Measurements from ENCODE around the gene MACROH2A1.

The MACROH2A1 gene

DNA sequence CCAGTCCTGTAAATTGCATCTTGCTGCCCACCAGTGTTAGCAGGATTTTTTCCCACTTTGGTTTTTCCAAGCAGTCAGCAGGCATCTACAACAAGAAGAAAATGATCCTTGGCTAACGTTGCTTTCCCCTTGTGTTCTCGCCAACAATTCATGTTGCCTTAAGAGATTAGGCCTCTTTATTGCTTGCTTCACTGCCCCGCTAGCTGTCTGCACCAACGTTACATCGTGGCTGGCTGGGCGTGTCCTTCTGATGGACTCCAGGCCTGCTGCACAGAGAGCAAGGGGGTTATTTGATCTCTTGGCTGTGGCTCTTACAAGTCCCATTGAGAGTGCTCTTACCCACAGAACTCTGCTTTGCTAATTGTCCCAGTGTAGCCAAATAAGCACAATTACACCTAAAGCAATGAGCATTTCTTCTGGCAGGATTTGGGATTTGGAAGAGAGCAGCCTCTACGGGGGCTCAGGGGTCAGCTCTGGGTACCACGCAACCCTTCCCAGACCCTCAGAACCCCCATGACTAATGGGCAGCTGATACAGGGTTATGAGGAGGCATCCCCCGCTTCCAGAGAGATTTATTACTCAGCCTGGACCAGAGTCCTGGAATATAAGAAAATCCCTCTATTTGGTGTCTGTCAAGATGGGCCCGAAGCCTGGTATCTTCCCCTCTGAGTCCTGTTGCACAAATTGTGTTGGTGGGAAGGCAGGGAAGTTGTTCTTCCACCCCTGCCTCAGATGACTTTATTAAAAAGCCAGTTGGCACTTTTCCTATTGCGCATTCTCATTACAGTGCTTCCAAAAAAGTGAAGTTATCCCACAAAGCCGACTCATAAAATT is 30.5 kb upstream of the MACROH2A1 start:
- H3K4me3 ChIP-seq (ENCODE audit: low read length): no peak overlapping the region

DNA sequence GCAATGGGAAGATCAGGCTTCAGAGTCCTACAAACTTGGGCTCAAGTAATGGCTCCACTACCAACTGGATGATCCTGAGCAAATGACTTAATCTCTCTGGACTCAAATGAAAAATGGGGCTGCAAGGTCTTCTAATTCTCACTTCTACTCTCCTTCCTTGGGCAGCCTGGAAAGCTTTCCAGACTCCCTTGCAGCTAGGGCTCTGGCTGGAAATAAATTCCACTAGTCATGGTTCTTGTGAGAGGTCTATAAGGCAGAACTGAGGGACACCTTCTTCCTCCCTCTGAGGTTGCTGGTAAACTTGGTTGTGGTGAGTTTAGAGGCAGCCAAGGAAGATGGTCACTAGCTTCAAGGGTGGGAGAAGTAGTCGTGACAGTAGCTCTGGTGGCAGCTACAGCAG is 29.6 kb upstream of the MACROH2A1 start:
- H3K4me3 ChIP-seq (ENCODE audit: low read length): no peak overlapping the region
- TF ChIP-seq ZNF274 (IDR thresholded peaks at IDR 0.05; ENCODE audit: low read depth, low read length): no peak

More for the DNA sequence above, 30.5 kb upstream of the MACROH2A1 start:
- TF ChIP-seq ZNF274 (IDR thresholded peaks at IDR 0.05; ENCODE audit: low read depth, low read length): no peak

DNA sequence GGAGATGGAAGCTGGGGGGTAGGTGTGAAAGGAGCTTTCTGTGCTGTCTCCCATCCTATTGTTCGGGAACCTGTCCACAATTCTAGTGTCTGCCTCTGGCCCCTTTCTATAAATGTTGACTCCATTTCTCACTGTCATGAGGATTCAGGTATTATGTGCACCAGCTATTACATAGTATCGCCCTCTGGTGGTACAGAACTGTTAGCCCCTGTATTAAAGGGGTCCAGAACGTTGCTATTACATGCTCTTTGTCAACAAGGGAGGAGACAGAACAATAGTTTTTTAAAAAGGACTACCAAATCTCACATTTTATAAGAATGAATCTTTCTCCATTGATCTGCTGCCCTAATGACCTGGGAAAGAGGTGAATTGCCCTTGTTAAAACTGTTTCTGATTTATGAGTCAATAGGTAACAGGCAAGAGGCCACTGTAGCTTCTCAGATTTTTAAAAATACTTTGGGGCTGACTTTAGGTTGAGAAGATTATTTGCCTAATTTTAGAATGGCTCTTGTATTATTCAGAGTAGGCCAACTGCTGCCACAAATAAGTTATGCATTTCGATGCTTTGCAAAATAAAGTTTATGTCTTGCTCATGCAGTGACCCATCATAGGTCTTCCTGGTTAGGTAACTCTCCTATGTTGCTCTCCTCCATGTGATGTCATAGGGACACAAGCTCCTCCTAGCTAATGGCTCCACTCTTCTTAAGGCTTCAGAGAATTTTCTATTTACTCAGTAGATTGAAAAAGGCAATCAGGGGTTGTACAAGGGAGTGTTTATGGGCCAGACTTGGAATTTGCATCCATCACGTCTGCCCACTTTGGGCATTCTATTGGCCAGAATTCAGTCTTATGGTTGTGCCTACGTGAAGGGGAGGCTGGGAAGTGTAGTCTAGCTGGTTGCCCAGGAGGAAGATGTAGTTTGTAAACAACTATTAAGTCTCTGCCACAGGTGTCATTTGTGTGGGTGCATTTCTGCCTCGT is 27.4 kb upstream of the MACROH2A1 start:
- H3K4me3 ChIP-seq (ENCODE audit: low read length): no peak overlapping the region
- no peak for TF ChIP-seq ZNF274 (IDR thresholded peaks at IDR 0.05; ENCODE audit: low read depth, low read length)

DNA sequence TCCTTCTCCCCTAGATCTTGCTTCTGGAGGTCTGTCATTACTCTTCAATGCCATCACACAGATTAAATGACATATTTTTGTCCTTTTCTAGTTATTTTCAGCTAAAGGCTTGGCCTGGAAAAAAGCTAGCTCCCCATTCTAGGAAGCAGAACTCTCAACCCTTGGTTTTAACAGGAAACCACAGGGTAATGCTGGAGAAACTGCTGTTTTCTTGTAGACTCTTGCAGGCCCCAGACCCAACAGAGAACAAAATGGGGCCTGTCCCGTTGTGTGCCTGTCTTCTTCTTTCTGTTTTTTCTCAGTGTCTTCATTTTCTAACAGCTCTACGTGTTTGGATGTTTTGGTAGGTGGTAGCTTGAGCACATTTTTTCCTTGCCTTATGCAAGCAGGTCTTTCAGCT is 26.6 kb upstream of the MACROH2A1 start:
- no peak for TF ChIP-seq ZNF274 (IDR thresholded peaks at IDR 0.05; ENCODE audit: low read depth, low read length)
- no peak overlapping the region for H3K4me3 ChIP-seq (ENCODE audit: low read length)

DNA sequence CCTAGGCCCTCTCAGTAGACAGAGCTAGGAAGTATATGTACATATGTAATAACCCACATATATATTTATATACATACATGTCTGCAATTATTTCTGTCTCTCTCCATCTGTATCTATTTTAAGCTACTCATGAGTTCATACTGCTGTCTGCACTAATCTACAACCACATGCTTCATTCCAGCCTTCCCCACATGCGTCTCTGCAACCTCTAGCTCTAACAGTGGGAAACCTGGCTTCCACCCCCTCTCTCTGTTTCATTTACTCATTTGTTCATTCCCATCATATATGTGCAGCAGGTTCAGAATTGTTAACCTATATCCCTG is 24.8 kb upstream of the MACROH2A1 start:
- H3K4me3 ChIP-seq (ENCODE audit: low read length): no peak overlapping the region

DNA sequence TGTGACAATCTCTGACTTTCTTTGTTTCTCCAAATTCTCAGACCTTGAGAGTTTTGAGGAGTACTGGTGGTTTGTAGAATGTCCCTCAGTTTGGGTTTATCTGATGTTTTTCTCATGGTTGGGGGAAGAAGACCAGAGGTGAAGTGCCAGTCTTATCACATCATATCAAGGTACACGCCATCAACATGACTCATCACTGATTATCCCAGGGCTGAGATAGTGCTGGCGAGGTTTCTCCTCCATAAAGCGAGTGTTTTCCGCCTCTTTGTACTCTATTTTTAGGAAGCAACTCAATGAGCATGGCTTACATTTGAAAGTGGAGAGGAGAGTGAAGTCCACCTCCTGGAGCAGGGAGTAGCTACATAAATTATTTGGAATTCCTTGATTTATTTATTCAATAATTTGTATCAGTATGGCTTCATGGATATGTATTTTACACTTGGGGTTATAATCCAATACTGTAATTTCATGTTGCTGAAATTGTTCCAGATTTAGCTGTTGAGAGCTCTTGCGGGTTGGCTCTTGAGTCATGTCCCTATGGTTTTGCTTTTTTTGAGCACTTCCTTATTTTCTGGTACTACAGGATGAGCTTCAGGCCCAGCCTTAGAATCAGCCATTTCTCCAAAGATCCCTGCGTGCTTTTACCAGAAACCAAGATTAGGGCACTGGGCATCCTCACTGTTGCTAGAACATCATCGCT is 24.3 kb upstream of the MACROH2A1 start:
- no peak overlapping the region for H3K4me3 ChIP-seq (ENCODE audit: low read length)
- TF ChIP-seq ZNF274 (IDR thresholded peaks at IDR 0.05; ENCODE audit: low read depth, low read length): no peak

More for the DNA sequence above, 24.8 kb upstream of the MACROH2A1 start:
- TF ChIP-seq ZNF274 (IDR thresholded peaks at IDR 0.05; ENCODE audit: low read depth, low read length): no peak

DNA sequence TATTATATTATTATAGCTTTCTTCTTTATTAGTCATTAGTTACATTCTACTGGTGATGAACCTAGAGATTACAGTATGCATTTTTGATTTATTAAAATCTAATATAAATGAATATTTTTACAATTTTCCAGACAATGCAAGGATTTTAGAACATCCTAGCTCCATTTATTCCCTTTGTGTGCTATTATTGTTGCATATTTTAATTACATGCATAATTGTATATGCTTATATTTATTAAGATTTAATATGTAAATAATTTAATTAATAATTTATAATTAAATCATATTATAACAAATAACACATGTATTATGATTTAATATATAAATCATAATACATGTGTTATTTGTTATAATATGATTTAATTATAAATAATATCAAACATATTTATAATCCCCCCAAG is 23.4 kb upstream of the MACROH2A1 start:
- no peak for TF ChIP-seq ZNF274 (IDR thresholded peaks at IDR 0.05; ENCODE audit: low read depth, low read length)
- H3K4me3 ChIP-seq (ENCODE audit: low read length): no peak overlapping the region

DNA sequence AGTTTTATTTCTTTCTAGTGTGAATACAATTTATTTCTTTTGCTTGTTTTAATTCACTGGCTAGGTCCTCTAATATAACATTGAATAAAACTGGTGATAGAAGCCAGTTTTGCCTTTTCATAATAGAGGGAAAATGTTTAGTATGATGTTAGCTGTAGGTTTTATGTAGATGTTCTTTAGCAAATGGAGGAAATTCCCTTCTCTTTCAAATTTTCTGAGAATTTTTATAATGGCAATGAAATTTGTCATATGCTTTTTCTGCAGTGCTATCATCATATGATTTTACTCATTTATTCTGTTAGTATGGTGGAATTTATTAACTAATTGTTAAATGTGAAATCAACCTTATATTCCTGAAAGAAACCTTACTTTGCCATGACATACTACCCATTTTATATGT is 18.1 kb upstream of the MACROH2A1 start:
- TF ChIP-seq ZNF274 (IDR thresholded peaks at IDR 0.05; ENCODE audit: low read depth, low read length): no peak
- H3K4me3 ChIP-seq (ENCODE audit: low read length): no peak overlapping the region

DNA sequence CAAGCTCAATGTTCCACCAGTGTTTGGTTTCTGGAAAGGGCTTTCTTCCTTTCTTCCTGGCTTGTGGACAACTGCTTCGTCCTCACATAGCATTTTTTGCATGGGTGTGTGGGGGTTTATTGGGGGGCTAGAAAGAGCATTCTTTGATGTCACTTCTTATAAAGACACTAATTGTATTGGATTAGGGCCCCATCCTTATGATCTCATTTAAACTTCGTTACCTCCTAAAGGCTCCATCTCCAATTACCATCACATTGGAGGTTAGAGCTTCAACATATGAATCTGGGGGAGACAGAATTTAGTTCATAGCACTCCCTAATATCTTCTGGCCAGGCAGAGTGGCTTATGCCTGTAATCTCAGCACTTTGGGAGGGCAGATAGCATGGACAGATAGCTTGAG is 6.1 kb upstream of the MACROH2A1 start:
- H3K4me3 ChIP-seq (ENCODE audit: low read length): no peak overlapping the region
- no peak for TF ChIP-seq ZNF274 (IDR thresholded peaks at IDR 0.05; ENCODE audit: low read depth, low read length)

DNA sequence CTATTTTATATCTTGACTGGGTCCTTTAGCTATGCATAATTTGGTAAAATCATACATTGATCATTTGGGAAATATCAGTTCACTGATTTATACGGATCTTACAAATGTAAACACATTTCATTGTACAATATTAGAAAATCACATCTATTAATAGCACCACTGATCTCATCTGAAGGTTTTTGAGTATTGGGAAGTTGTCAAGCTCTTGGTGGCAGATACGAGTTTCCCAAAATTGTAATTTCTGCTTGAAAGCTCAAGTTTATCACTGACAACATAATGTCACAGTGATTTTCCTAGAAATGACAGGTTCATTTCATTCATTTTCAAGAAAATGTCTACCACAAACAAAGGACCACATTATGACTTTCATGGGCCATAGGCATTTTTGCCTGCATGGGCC is 3.0 kb upstream of the MACROH2A1 start:
- no peak overlapping the region for H3K4me3 ChIP-seq (ENCODE audit: low read length)
- TF ChIP-seq ZNF274 (IDR thresholded peaks at IDR 0.05; ENCODE audit: low read depth, low read length): no peak

DNA sequence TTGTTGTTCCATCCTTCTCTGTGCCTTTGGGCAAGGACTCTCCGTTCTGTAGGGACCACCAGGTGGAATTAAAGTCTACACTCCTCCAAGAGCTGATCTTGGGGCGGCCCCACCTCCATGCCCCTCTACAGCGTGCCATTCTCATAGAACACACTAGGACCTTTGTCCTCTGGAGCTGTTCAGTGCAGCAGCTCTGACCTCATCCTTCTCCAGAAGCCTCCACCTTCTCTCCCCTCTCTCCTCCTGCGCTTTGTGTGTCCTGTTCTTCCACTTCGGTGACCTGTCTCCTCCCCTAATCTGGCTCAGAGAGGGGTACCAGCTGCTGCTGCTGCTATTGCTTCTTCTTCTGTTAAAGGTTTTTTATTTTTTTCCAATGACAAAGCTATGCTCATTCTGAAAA is 1.8 kb upstream of the MACROH2A1 start:
- no peak for TF ChIP-seq ZNF274 (IDR thresholded peaks at IDR 0.05; ENCODE audit: low read depth, low read length)
- no peak overlapping the region for H3K4me3 ChIP-seq (ENCODE audit: low read length)

DNA sequence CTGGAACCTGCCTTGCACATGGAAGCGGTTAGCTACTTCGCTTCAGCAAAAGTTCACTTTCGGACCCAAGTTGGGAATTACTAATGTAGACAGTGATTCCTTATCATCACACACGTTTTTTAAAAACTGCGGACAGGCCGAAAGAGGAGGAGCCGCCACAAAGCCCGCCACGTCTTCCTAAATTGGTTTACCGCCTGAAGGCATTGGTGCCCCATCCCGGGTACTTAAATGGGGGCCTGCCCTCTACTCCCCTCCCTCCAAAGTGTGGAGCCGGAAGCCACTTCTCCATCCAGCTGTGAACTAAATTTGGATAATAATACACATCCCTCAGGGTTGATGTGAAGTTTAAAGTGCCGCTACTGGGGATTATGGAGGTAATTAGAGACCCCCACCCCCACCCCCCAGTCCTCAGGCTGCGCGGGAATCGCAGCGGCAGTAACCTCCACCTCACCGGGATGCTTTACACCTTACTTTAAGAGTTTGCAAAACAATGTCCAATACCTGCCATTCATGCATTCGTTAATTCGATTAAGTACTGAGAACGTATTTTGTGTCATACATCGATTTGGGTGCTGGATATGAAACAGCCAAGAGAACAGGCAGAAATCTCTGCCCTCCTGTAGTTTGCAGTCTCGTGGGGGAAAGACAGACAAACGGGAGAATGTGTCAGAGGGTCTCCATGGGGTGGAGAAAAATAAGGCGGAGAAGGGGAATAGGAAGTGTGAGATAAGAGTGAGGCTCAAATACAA is 937 bp upstream of the MACROH2A1 start:
- peak overlapping the region; percentile 97 for H3K4me3 ChIP-seq (ENCODE audit: low read length)
- TF ChIP-seq ZNF274 (IDR thresholded peaks at IDR 0.05; ENCODE audit: low read depth, low read length): no peak

DNA sequence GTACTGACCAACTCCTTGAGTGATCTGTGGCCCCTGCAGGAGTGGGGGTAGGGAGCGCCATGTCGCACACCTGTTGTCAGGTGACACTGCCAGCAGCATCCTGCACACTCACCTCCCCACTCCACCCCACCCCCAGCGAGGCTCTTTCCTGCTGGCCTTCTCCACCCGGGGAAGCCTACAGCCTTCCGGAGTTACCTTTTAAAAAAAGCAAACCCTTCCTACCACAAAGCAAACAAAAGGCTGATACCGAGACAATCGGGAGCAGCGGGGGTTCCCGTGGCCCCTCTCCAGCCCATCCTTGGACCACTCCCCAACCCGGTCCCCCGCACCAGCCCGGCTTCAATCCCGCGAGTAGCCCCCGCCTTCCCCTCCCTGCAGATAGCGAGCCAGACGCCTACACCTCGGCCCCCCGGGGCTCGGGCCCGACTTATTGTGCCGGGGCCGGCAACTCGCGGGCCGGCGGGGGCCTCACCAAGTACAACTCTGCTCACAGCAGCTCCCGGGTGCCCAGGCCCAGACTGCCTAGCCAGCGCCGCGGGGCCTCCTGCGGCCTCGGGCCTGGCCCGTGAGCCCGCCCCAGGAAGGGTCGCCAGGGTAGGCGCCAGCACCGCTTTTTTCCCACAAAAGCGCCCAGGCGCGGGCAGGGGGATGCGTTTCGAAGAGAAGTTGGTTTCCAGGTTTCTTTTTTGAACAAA is 724 bp downstream of the MACROH2A1 start:
- TF ChIP-seq ZNF274 (IDR thresholded peaks at IDR 0.05; ENCODE audit: low read depth, low read length): no peak
- H3K4me3 ChIP-seq (ENCODE audit: low read length): peak overlapping the region; percentile 97
